ENCODE data around the gene KLRK1.

The KLRK1 gene

DNA sequence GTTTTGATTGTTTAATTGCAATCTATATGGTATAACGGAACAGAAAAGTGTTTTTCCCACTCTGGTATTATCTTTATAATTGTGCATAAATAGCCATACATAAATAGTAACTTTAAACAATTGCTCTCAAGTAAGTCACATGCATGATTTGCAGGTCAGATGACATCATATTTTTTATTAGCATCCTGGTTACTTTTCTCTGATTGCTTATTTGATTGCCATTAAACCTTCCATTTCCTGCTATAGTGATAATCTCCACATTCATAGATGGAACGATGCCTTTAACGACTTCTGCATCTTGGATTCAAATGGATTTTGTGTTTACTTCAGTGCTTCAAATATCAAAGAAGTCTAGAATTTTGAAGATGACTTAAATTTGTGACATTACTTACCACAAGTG, 3.5 kb upstream of the KLRK1 start (continued):
- TF ChIP-seq ZBTB44 (tag by site-specific recombination; IDR thresholded peaks at IDR 0.05): peak; percentile 41; the same call in 1 of the 2 replicates
- peak; percentile 29; the same call in 1 of the 2 replicates for TF ChIP-seq INSM2 (tag by site-specific recombination; IDR thresholded peaks at IDR 0.05)
- TF ChIP-seq ZNF629 (tag by site-specific recombination; IDR thresholded peaks at IDR 0.05): peak; percentile 67
- TF ChIP-seq ZNF121 (tag by site-specific recombination; IDR thresholded peaks at IDR 0.05): no peak
- no peak for TF ChIP-seq ZNF391 (tag by site-specific recombination; IDR thresholded peaks at IDR 0.05; ENCODE audit: borderline replicate concordance, low read depth)
- 0 out of 2 replicates have a peak, but pooled peaks have one; percentile 14 for TF ChIP-seq ZEB2 (tag by site-specific recombination; IDR thresholded peaks at IDR 0.05)
- peak; percentile 21; the same call in 1 of the 2 replicates for TF ChIP-seq PATZ1 (tag by site-specific recombination; IDR thresholded peaks at IDR 0.05)
- TF ChIP-seq, protein P1, sequence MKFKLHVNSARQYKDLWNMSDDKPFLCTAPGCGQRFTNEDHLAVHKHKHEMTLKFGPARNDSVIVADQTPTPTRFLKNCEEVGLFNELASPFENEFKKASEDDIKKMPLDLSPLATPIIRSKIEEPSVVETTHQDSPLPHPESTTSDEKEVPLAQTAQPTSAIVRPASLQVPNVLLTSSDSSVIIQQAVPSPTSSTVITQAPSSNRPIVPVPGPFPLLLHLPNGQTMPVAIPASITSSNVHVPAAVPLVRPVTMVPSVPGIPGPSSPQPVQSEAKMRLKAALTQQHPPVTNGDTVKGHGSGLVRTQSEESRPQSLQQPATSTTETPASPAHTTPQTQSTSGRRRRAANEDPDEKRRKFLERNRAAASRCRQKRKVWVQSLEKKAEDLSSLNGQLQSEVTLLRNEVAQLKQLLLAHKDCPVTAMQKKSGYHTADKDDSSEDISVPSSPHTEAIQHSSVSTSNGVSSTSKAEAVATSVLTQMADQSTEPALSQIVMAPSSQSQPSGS (tag by site-specific recombination; IDR thresholded peaks at IDR 0.05; ENCODE audit: low read depth): peak; percentile 90
- TF ChIP-seq, protein P2, sequence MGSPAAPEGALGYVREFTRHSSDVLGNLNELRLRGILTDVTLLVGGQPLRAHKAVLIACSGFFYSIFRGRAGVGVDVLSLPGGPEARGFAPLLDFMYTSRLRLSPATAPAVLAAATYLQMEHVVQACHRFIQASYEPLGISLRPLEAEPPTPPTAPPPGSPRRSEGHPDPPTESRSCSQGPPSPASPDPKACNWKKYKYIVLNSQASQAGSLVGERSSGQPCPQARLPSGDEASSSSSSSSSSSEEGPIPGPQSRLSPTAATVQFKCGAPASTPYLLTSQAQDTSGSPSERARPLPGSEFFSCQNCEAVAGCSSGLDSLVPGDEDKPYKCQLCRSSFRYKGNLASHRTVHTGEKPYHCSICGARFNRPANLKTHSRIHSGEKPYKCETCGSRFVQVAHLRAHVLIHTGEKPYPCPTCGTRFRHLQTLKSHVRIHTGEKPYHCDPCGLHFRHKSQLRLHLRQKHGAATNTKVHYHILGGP (tag by site-specific recombination; IDR thresholded peaks at IDR 0.05): 0 out of 2 replicates have a peak, but pooled peaks have one; percentile 48
- no peak for TF ChIP-seq HOXA7 (CRISPR knock-in tag; IDR thresholded peaks at IDR 0.05; ENCODE audit: borderline replicate concordance)
- no peak for TF ChIP-seq ZNF610 (tag by site-specific recombination; IDR thresholded peaks at IDR 0.05; ENCODE audit: borderline replicate concordance)
- no peak for TF ChIP-seq ZNF138 (tag by site-specific recombination; IDR thresholded peaks at IDR 0.05; ENCODE audit: borderline replicate concordance)
- TF ChIP-seq SP7 (tag by site-specific recombination; IDR thresholded peaks at IDR 0.05): 0 out of 2 replicates have a peak, but pooled peaks have one; percentile 55
- TF ChIP-seq BCL11A (tag by site-specific recombination; IDR thresholded peaks at IDR 0.05; ENCODE audit: low read depth): peak; percentile 52; the same call in 1 of the 2 replicates
- TF ChIP-seq ZBTB17 (tag by site-specific recombination; IDR thresholded peaks at IDR 0.05): peak; percentile 66
- TF ChIP-seq, protein P3, sequence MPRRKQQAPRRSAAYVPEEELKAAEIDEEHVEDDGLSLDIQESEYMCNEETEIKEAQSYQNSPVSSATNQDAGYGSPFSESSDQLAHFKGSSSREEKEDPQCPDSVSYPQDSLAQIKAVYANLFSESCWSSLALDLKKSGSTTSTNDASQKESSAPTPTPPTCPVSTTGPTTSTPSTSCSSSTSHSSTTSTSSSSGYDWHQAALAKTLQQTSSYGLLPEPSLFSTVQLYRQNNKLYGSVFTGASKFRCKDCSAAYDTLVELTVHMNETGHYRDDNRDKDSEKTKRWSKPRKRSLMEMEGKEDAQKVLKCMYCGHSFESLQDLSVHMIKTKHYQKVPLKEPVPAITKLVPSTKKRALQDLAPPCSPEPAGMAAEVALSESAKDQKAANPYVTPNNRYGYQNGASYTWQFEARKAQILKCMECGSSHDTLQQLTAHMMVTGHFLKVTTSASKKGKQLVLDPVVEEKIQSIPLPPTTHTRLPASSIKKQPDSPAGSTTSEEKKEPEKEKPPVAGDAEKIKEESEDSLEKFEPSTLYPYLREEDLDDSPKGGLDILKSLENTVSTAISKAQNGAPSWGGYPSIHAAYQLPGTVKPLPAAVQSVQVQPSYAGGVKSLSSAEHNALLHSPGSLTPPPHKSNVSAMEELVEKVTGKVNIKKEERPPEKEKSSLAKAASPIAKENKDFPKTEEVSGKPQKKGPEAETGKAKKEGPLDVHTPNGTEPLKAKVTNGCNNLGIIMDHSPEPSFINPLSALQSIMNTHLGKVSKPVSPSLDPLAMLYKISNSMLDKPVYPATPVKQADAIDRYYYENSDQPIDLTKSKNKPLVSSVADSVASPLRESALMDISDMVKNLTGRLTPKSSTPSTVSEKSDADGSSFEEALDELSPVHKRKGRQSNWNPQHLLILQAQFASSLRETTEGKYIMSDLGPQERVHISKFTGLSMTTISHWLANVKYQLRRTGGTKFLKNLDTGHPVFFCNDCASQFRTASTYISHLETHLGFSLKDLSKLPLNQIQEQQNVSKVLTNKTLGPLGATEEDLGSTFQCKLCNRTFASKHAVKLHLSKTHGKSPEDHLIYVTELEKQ (tag by site-specific recombination; IDR thresholded peaks at IDR 0.05; ENCODE audit: borderline replicate concordance): peak; percentile 51; the same call in 1 of the 2 replicates
- TF ChIP-seq ZFP69B (tag by site-specific recombination; IDR thresholded peaks at IDR 0.05): no peak
- TF ChIP-seq ZNF248 (tag by site-specific recombination; IDR thresholded peaks at IDR 0.05): no peak
- TF ChIP-seq OSR2 (tag by site-specific recombination; IDR thresholded peaks at IDR 0.05): peak; percentile 59
- TF ChIP-seq ZBTB10 (tag by site-specific recombination; IDR thresholded peaks at IDR 0.05): no peak
- peak; percentile 23; the same call in 1 of the 2 replicates for TF ChIP-seq WT1 (tag by site-specific recombination; IDR thresholded peaks at IDR 0.05)
- no peak for TF ChIP-seq ZNF548 (tag by site-specific recombination; IDR thresholded peaks at IDR 0.05)

Measured in HEK293 (cell line).